Lower leg skin (tissue), 4 donors: ENCODE data around the gene OAS2. TPM values are rescaled to one million over a fixed set of nuclear protein-coding genes. Genes with fewer than 3 reads are reported as not detected.

Source experiments
- DNase-seq, 2 donors: peaks; one replicate each; pipeline ENCODE4 v3.0.0-alpha.2; 2019; ENCODE audit warnings: low spot score in 2 of 2
- H3K4me3 ChIP-seq: fragments of 200-600 bp; sonication (generic); 2 replicates; pipeline ENCODE4 v1.5.1; 2017; ENCODE audit warnings: mild to moderate bottlenecking, low read depth; ENCODE audit not compliant: poor library complexity, severe bottlenecking
- POLR2A ChIP-seq, 2 donors: fragments of 450-650 bp; IDR thresholded peaks; one replicate each; pipeline ENCODE4 v1.6.1; 2016 to 2017; ENCODE audit warnings: antibody characterized with exemption in 2 of 2, mild to moderate bottlenecking in 1 of 2, moderate library complexity in 1 of 2
- WGBS, 2 donors: methylation state at CpG; one replicate each; pipeline ENCODE4 v1.1.5; 2018; 5-methylcytosine and 5-hydroxymethylcytosine counted together
- intact Hi-C: fragments of 100-400 bp; cut with DNase I; formaldehyde crosslinking; loops from one replicate; pipeline ENCODE4 v1.15.0; 2023; ENCODE audit warnings: low total_unique reads
- total RNA-seq, 4 donors: library from RNA; depleted of rRNA; stranded (reverse); fragments of >200 nt; gene quantifications; one replicate each; pipeline ENCODE4 v1.1.0, GENCODE V29; 2016
- TF ChIP-seq, protein P1 (sequence below), 3 donors: fragments of 450-650 bp; IDR thresholded peaks; one replicate each; pipeline ENCODE4 v1.5.1; 2016; ENCODE audit warnings: antibody characterized with exemption in 3 of 3, mild to moderate bottlenecking in 3 of 3, moderate library complexity in 2 of 3

OAS2 gene
- total RNA-seq, 4 donors from 2014 or later, result 2.6 to 3.8 (median 3.3) TPM

DNA sequence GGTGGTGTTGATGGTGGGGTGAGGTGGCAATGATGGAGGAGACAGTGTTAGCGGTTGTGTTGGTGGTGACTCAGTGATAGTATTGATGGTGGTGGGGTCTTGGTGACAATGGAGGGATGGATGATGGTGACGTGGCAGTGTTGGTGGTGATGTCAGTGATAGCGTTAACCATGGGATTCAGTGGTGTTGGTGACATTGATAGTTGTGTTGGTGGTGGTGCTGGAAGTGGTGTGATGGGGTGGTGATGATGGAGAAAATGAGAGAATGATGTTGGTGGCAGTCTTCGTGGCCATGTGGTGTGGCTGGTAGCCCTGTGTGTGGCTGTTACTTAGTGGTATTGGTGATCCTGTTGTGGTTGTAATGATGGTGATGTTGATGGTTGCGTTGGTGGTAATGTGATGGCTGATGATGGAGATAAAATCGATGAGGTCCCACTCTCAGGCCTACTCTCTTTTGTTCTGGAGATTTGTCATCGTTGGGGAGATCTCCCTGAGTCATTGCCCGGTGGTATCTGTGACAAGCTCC is 80.8 kb downstream of the OAS2 start:
- TF ChIP-seq POLR2A (IDR thresholded peaks at IDR 0.05), result no peak
- TF ChIP-seq, protein P1, sequence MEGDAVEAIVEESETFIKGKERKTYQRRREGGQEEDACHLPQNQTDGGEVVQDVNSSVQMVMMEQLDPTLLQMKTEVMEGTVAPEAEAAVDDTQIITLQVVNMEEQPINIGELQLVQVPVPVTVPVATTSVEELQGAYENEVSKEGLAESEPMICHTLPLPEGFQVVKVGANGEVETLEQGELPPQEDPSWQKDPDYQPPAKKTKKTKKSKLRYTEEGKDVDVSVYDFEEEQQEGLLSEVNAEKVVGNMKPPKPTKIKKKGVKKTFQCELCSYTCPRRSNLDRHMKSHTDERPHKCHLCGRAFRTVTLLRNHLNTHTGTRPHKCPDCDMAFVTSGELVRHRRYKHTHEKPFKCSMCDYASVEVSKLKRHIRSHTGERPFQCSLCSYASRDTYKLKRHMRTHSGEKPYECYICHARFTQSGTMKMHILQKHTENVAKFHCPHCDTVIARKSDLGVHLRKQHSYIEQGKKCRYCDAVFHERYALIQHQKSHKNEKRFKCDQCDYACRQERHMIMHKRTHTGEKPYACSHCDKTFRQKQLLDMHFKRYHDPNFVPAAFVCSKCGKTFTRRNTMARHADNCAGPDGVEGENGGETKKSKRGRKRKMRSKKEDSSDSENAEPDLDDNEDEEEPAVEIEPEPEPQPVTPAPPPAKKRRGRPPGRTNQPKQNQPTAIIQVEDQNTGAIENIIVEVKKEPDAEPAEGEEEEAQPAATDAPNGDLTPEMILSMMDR (IDR thresholded peaks at IDR 0.05), result no peak
- no peak overlapping the region for H3K4me3 ChIP-seq
- intact Hi-C loops, result no loop called here
- DNase-seq, result no peak
- 88 to 91% methylated on average over 8 of the region's 8 CpGs for WGBS, 2 donors

DNA sequence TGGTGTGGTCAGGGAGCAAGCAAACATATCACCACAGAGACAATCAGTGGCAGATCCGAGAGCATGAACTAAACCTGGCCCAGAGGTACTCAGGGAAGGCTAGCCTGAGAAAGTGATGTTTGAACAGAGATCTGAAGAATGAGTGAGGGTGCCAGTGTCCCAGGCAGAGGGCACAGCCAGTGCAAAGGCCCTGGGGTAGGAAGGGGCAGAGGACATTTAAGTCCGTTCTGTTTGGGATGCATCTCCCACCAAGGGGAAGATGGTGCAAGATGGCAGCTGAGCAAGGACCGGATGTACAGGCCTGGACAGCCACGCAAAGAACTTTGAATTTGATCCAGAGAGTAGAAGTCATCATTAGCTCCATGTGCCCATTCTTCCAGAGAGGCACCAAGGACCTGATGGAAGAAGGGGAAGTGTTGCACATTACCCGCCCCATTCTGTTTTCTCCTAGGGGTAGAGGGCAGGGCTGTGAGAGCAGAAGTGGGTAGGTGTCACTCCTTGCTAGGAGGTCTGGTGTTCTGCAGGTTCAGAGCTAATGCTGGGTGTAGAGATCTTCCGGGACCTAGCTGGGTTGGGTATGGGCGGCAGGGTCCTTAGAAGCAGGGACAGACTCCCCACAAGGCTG is 82.1 kb downstream of the OAS2 start:
- TF ChIP-seq POLR2A (IDR thresholded peaks at IDR 0.05), result no peak
- TF ChIP-seq, protein P1 (IDR thresholded peaks at IDR 0.05), result no peak
- 75 to 89% methylated on average over 7 of the region's 7 CpGs for WGBS, 2 donors
- H3K4me3 ChIP-seq, result no peak overlapping the region
- DNase-seq, result no peak
- intact Hi-C loops, result no loop called here

DNA sequence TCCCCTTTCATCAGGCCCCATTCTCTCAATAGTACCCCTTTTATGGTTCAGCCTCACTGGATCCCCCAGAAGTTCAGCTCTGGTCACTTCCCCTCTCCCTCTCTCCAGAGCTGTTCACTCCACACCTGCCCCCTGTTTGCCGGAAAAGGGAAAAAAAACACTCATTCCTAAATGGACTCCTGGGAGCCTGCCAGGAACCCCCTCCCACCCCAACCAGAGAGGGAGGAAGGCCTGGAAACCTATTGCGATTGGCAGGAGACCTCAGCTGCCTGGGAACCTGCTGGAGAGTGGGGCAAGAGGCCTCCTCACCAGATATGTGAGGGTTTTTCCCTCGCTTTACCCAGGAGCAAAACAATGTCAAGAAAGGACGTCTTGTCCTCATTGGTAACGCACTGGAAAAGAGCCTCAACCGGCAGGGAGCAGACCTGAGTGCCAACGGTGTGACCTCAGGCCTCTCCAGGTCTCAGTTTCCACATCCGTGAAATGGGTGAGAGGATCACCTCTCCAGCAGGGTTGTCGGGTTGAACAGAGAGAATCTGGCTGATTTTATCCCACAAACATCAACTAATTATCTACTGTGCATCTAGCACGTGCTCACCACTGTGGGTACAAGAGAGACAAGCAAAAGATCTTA is 82.9 kb downstream of the OAS2 start:
- intact Hi-C loops, result no loop called here
- H3K4me3 ChIP-seq, result no peak overlapping the region
- 60 to 69% methylated on average over 10 of the region's 10 CpGs for WGBS, 2 donors
- no peak for DNase-seq
- TF ChIP-seq, protein P1 (IDR thresholded peaks at IDR 0.05), result no peak
- TF ChIP-seq POLR2A (IDR thresholded peaks at IDR 0.05), result no peak

Other genes starting within 250 kb of the OAS2 start
- not detected for gene RPH3A, start 186.8 kb upstream of the OAS2 start, total RNA-seq
- 10 to 100 TPM; 16.2 to 25.2 (median 23.2) TPM for gene OAS1, start 71.6 kb upstream of the OAS2 start, total RNA-seq
- gene OAS3, start 40.0 kb upstream of the OAS2 start, total RNA-seq, result 10 to 100 TPM in 3 of 4 donors, 1 to 10 TPM in 1; 9.4 to 18.9 (median 15.9) TPM
- 1 to 10 TPM; 1.5 to 5.0 (median 3.4) TPM for gene DTX1, start 78.2 kb downstream of the OAS2 start, total RNA-seq
- gene RASAL1, start 157.2 kb downstream of the OAS2 start, total RNA-seq, result 10 to 100 TPM; 39.3 to 59.3 (median 50.9) TPM
- 1 to 10 TPM in 2 of 4 donors, under 1 TPM in 1, not detected in 1; 0.38 to 4.3 (median 1.9) TPM for gene CFAP73, start 171.2 kb downstream of the OAS2 start, total RNA-seq
- 100 to 1,000 TPM in 1 of 4 donors, 10 to 100 TPM in 3; 48.6 to 106 (median 77.3) TPM for gene DDX54, start 207.0 kb downstream of the OAS2 start, total RNA-seq
- gene RITA1, start 207.2 kb downstream of the OAS2 start, total RNA-seq, result 10 to 100 TPM; 14.5 to 25.8 (median 18.8) TPM
- 10 to 100 TPM; 16.5 to 38.4 (median 28.8) TPM for gene TPCN1, start 242.9 kb downstream of the OAS2 start, total RNA-seq